Measurements from ENCODE around the gene USH2A. TPM values are rescaled to one million over a fixed set of nuclear protein-coding genes. Genes with fewer than 3 reads are reported as not detected.

Gene USH2A
- total RNA-seq, 2 donors from 2014 or later: 0.74 TPM; not detected in 1

GRCh38 chr1:215606564-215607168 is 816.6 kb downstream of the USH2A start:
- TF ChIP-seq CTCF (IDR thresholded peaks at IDR 0.05) (peak in 3 of 4 experiments; percentile 47 to 58 (median 56)), POLR2AphosphoS5 (IDR thresholded peaks at IDR 0.05) (no peak)
- Histone ChIP-seq H3K27ac (no peak overlapping the region), H3K36me3 (no peaks in the 10 kb centered on the region), H3K9me3 (no peaks in the 10 kb centered on the region), H3K4me1 (replicated peaks) (no peaks in the 10 kb centered on the region), H3K27me3 (replicated peaks; ENCODE audit: insufficient read depth) (no peaks in the 10 kb centered on the region), H3K4me3 (no peak overlapping the region)
- intact Hi-C loops (cut with DNase I): no loop called here
- 70% methylated on average over 2 of the region's 2 CpGs for WGBS
- DNase-seq (ENCODE audit: low spot score): no peak

- no peak overlapping the region for H3K4me3 ChIP-seq
- no peak overlapping the region for H3K27ac ChIP-seq
- intact Hi-C loops (cut with DNase I): no loop called here
- H3K36me3 ChIP-seq: no peaks in the 10 kb centered on the region
- H3K9me3 ChIP-seq: no peaks in the 10 kb centered on the region
- no peak for DNase-seq (ENCODE audit: low spot score)
- WGBS: 31% methylated on average over 3 of the region's 3 CpGs
- TF ChIP-seq CTCF (IDR thresholded peaks at IDR 0.05) (no peak), POLR2AphosphoS5 (IDR thresholded peaks at IDR 0.05) (no peak), POLR2A (IDR thresholded peaks at IDR 0.05) (no peak)
- no peaks in the 10 kb centered on the region for H3K27me3 ChIP-seq (replicated peaks; ENCODE audit: insufficient read depth)
- no peaks in the 10 kb centered on the region for H3K4me1 ChIP-seq (replicated peaks)
Measured at GRCh38 chr1:215606036-215606435, 817.2 kb downstream of the USH2A start.

- Histone ChIP-seq H3K36me3 (no peaks in the 10 kb centered on the region), H3K9me3 (no peaks in the 10 kb centered on the region)
- intact Hi-C loops (cut with DNase I): no loop called here
Measured at GRCh38 chr1:215605011-215605621, 818.1 kb downstream of the USH2A start.

GRCh38 chr1:215603319-215603718 is 819.9 kb downstream of the USH2A start:
- intact Hi-C loops (cut with DNase I): no loop called here
- DNase-seq (ENCODE audit: low spot score): no peak
- TF ChIP-seq POLR2A (IDR thresholded peaks at IDR 0.05) (no peak), POLR2AphosphoS5 (IDR thresholded peaks at IDR 0.05) (no peak), CTCF (IDR thresholded peaks at IDR 0.05) (no peak)
- Histone ChIP-seq H3K4me3 (no peak overlapping the region), H3K4me1 (replicated peaks) (no peaks in the 10 kb centered on the region), H3K27ac (no peak overlapping the region), H3K9me3 (no peaks in the 10 kb centered on the region), H3K27me3 (replicated peaks; ENCODE audit: insufficient read depth) (no peaks in the 10 kb centered on the region), H3K36me3 (no peaks in the 10 kb centered on the region)

More at GRCh38 chr1:215605011-215605621, 818.1 kb downstream of the USH2A start:
- DNase-seq (ENCODE audit: low spot score): no peak
- no peak for TF ChIP-seq POLR2AphosphoS5 (IDR thresholded peaks at IDR 0.05)
- no peak for TF ChIP-seq POLR2A (IDR thresholded peaks at IDR 0.05)
- no peak for TF ChIP-seq CTCF (IDR thresholded peaks at IDR 0.05)
- H3K4me1 ChIP-seq (replicated peaks): no peaks in the 10 kb centered on the region
- H3K27me3 ChIP-seq (replicated peaks; ENCODE audit: insufficient read depth): no peaks in the 10 kb centered on the region
- H3K4me3 ChIP-seq: no peak overlapping the region
- H3K27ac ChIP-seq: no peak overlapping the region

- DNase-seq (ENCODE audit: low spot score): no peak
- Histone ChIP-seq H3K27ac (no peak overlapping the region), H3K4me1 (replicated peaks) (no peaks in the 10 kb centered on the region), H3K27me3 (replicated peaks; ENCODE audit: insufficient read depth) (no peaks in the 10 kb centered on the region), H3K36me3 (no peaks in the 10 kb centered on the region), H3K9me3 (no peaks in the 10 kb centered on the region), H3K4me3 (no peak overlapping the region)
- 88% methylated on average over 2 of the region's 2 CpGs for WGBS
- TF ChIP-seq CTCF (IDR thresholded peaks at IDR 0.05): no peak
- TF ChIP-seq POLR2AphosphoS5 (IDR thresholded peaks at IDR 0.05): no peak
- no peak for TF ChIP-seq POLR2A (IDR thresholded peaks at IDR 0.05)
- intact Hi-C loops (cut with DNase I): no loop called here
Measured at GRCh38 chr1:215601276-215601675, 822.0 kb downstream of the USH2A start.

All from prostate gland (tissue), 2 donors.